H1 (cell line): ENCODE results near the gene R3HDM1. TPM values are rescaled to one million over a fixed set of nuclear protein-coding genes. Genes with fewer than 3 reads are reported as not detected.

Experiments
- CTCF ChIA-PET: fragments of 300-600 bp; sonication (Branson Sonifier 250); formaldehyde crosslinking; loops from one replicate; lab custom pipeline; 2021; ENCODE audit not compliant: partially characterized antibody; lab: Charles Lee
- POLR2A ChIA-PET: fragments of 300-600 bp; sonication (Branson Sonifier 250); formaldehyde crosslinking; loops from one replicate; lab custom pipeline; 2021; ENCODE audit warnings: inconsistent platforms; ENCODE audit not compliant: partially characterized antibody; lab: Charles Lee
- DNase-seq, 2 experiments: peaks; one replicate each; pipeline versions ENCODE4 v3.0.0 to v3.0.0-alpha.2; 2010 to 2022; ENCODE audit warnings: low spot score in 2 of 2, low read depth in 1 of 2, mixed read lengths in 1 of 2
- FAIRE-seq: peaks from 2 replicates; lab custom pipeline; 2011; peaks lifted over from hg19 to GRCh38; lab: Jason Lieb, UNC
- H2AFZ ChIP-seq: 2 replicates; pipeline ENCODE4 v1.8.1; 2012; ENCODE audit warnings: low read length, inconsistent platforms
- H2AK5ac ChIP-seq: 2 replicates; pipeline ENCODE4 v1.6.1; 2013; ENCODE audit warnings: low read depth, low read length
- H2BK120ac ChIP-seq: replicated peaks from 2 replicates; pipeline ENCODE3; 2013; ENCODE audit warnings: low read depth, low read length, inconsistent platforms
- H2BK12ac ChIP-seq: 2 replicates; pipeline ENCODE4 v1.6.1; 2013; ENCODE audit warnings: low read depth, low read length
- H2BK15ac ChIP-seq: 2 replicates; pipeline ENCODE4 v1.6.1; 2013; ENCODE audit warnings: low read length
- H2BK20ac ChIP-seq: 2 replicates; pipeline ENCODE4 v1.6.1; 2013; ENCODE audit warnings: low read length
- H2BK5ac ChIP-seq: 2 replicates; pipeline ENCODE4 v1.6.1; 2013; ENCODE audit warnings: low read depth, low read length
- H3K14ac ChIP-seq: 2 replicates; pipeline ENCODE4 v1.6.1; 2013; ENCODE audit warnings: inconsistent platforms; ENCODE audit not compliant: insufficient read length
- H3K18ac ChIP-seq: 2 replicates; pipeline ENCODE4 v1.6.1; 2013; ENCODE audit warnings: low read length; ENCODE audit errors: extremely low read depth
- H3K23ac ChIP-seq: 2 replicates; pipeline ENCODE4 v1.6.1; 2013; ENCODE audit warnings: inconsistent platforms; ENCODE audit not compliant: insufficient read length
- H3K23me2 ChIP-seq: 2 replicates; pipeline ENCODE4 v1.6.1; 2013; ENCODE audit warnings: low read depth, low read length
- H3K27ac ChIP-seq: 2 replicates; pipeline ENCODE4 v1.6.1; 2011; ENCODE audit warnings: low read depth, low read length, inconsistent platforms
- H3K27me3 ChIP-seq, 4 experiments: replicated peaks in 1 of 4; 1 replicate in 1 of 4; 2 replicates in 3 of 4; pipeline versions ENCODE4 v1.6.1 to v1.8.1; 2011 to 2013; ENCODE audit warnings: low read length in 3 of 4, mild to moderate bottlenecking in 3 of 4, inconsistent platforms in 2 of 4, mixed read lengths in 2 of 4, moderate library complexity in 1 of 4; ENCODE audit not compliant: control insufficient read depth in 3 of 4, insufficient read depth in 3 of 4; ENCODE audit errors: extremely low read depth in 1 of 4
- H3K36me3 ChIP-seq, 4 experiments: 2 replicates each; pipeline versions ENCODE4 v1.6.1 to v1.8.1; 2011 to 2013; ENCODE audit warnings: mild to moderate bottlenecking in 4 of 4, low read length in 3 of 4, moderate library complexity in 2 of 4, control low read depth in 1 of 4, inconsistent platforms in 1 of 4; ENCODE audit not compliant: insufficient read depth in 4 of 4, control insufficient read depth in 2 of 4
- H3K4ac ChIP-seq: replicated peaks from 2 replicates; pipeline ENCODE3; 2013; ENCODE audit warnings: low read length, low read depth, mixed read lengths, inconsistent platforms; ENCODE audit not compliant: insufficient read length
- H3K4me1 ChIP-seq, 4 experiments: replicated peaks in 1 of 4; 1 replicate in 1 of 4; 2 replicates in 3 of 4; pipeline versions ENCODE4 v1.6.1 to v1.8.1; 2011 to 2013; ENCODE audit warnings: low read length in 3 of 4, inconsistent platforms in 2 of 4, mixed read lengths in 1 of 4; ENCODE audit not compliant: insufficient read depth in 4 of 4, control insufficient read depth in 3 of 4
- H3K4me2 ChIP-seq, 2 experiments: 2 replicates each; pipeline versions ENCODE4 v1.6.1 to v1.8.1; 2011 to 2013; ENCODE audit warnings: low read depth in 2 of 2, low read length in 2 of 2, control low read depth in 1 of 2, inconsistent platforms in 1 of 2, mild to moderate bottlenecking in 1 of 2; ENCODE audit not compliant: insufficient read depth in 1 of 2
- H3K4me3 ChIP-seq, 4 experiments: fragments of 200-600, 300-600 bp in 1 of 4; sonication (generic), shearing (Covaris generic), sonication (Bioruptor Twin) in 1 of 4; 2 replicates each; pipeline versions ENCODE4 v1.5.1 to v1.8.1; 2011 to 2016; ENCODE audit warnings: low read length in 4 of 4, low read depth in 3 of 4, control low read depth in 2 of 4, inconsistent platforms in 2 of 4, mild to moderate bottlenecking in 2 of 4, mixed read lengths in 1 of 4, moderate library complexity in 1 of 4; ENCODE audit not compliant: insufficient read depth in 2 of 4; ENCODE audit errors: extremely low read depth in 1 of 4
- H3K56ac ChIP-seq: replicated peaks from 2 replicates; pipeline ENCODE3; 2013; ENCODE audit warnings: low read depth, mild to moderate bottlenecking, mixed read lengths, low read length, inconsistent platforms; ENCODE audit not compliant: insufficient read length
- H3K79me1 ChIP-seq: 2 replicates; pipeline ENCODE4 v1.6.1; 2013; ENCODE audit warnings: low read depth, low read length, control low read depth
- H3K79me2 ChIP-seq, 2 experiments: 2 replicates each; pipeline versions ENCODE4 v1.6.1 to v1.8.1; 2012 to 2013; ENCODE audit warnings: low read length in 2 of 2, mild to moderate bottlenecking in 2 of 2, inconsistent platforms in 1 of 2; ENCODE audit not compliant: insufficient read depth in 2 of 2, control insufficient read depth in 1 of 2
- H3K9ac ChIP-seq, 4 experiments: replicated peaks in 1 of 4; 1 replicate in 1 of 4; 2 replicates in 3 of 4; pipeline versions ENCODE4 v1.6.1 to v1.8.1; 2011 to 2013; ENCODE audit warnings: low read depth in 3 of 4, low read length in 3 of 4, control low read depth in 2 of 4, mild to moderate bottlenecking in 2 of 4, moderate library complexity in 2 of 4, inconsistent platforms in 1 of 4; ENCODE audit errors: extremely low read depth in 1 of 4
- H3K9me3 ChIP-seq, 2 experiments: 2 replicates each; pipeline versions ENCODE4 v1.6.1 to v1.8.1; 2012 to 2013; ENCODE audit warnings: mild to moderate bottlenecking in 2 of 2, moderate library complexity in 2 of 2, control low read depth in 1 of 2, inconsistent platforms in 1 of 2, low read depth in 1 of 2, low read length in 1 of 2, mixed read lengths in 1 of 2; ENCODE audit not compliant: insufficient read depth in 2 of 2
- H4K20me1 ChIP-seq, 2 experiments: replicated peaks in 1 of 2; 2 replicates each; pipeline versions ENCODE3 to v1.8.1; 2011 to 2013; ENCODE audit warnings: inconsistent platforms in 2 of 2, low read length in 2 of 2, mild to moderate bottlenecking in 1 of 2; ENCODE audit not compliant: insufficient read depth in 2 of 2, control insufficient read depth in 1 of 2
- H4K5ac ChIP-seq: 2 replicates; pipeline ENCODE4 v1.6.1; 2013; ENCODE audit warnings: low read length, low read depth, mixed read lengths, inconsistent platforms; ENCODE audit not compliant: insufficient read length
- H4K8ac ChIP-seq: 2 replicates; pipeline ENCODE4 v1.8.0; 2013; ENCODE audit warnings: mild to moderate bottlenecking, moderate library complexity, low read length, inconsistent platforms; ENCODE audit not compliant: insufficient read depth; ENCODE audit errors: extremely low read depth
- H4K91ac ChIP-seq: replicated peaks from 2 replicates; pipeline ENCODE3; 2013; ENCODE audit warnings: low read length, mixed read lengths, inconsistent platforms; ENCODE audit not compliant: insufficient read length
- ATF3 ChIP-seq: IDR thresholded peaks from 2 replicates; pipeline ENCODE4 v1.6.1; 2011; ENCODE audit warnings: low read depth, mild to moderate bottlenecking, low read length; ENCODE audit not compliant: insufficient read depth
- CEBPB ChIP-seq: IDR thresholded peaks from 2 replicates; pipeline ENCODE4 v1.6.1; 2012; ENCODE audit warnings: low read depth, low read length
- CTCF ChIP-seq, 3 experiments: IDR thresholded peaks; 1 replicate in 2 of 3; 2 replicates in 1 of 3; pipeline versions ENCODE4 v1.5.1 to v1.6.1; 2011; ENCODE audit warnings: low read length in 3 of 3, mild to moderate bottlenecking in 3 of 3, inconsistent platforms in 2 of 3, low read depth in 1 of 3, moderate library complexity in 1 of 3; ENCODE audit not compliant: insufficient read depth in 1 of 3; ENCODE audit errors: control extremely low read depth in 1 of 3
- E2F6 ChIP-seq: IDR thresholded peaks from 2 replicates; pipeline ENCODE4 v1.6.1; 2012; ENCODE audit warnings: inconsistent platforms
- MAFK ChIP-seq: IDR thresholded peaks from 2 replicates; pipeline ENCODE4 v1.6.1; 2012; ENCODE audit warnings: low read depth, mild to moderate bottlenecking, improper control_type of control experiment, low read length
- POLR2A ChIP-seq, 2 experiments: IDR thresholded peaks; 1 replicate in 1 of 2; 2 replicates in 1 of 2; pipeline ENCODE4 v1.6.1; 2011; ENCODE audit warnings: low read depth in 2 of 2, low read length in 2 of 2, mild to moderate bottlenecking in 2 of 2; ENCODE audit errors: control extremely low read depth in 1 of 2
- RXRA ChIP-seq: IDR thresholded peaks from 2 replicates; pipeline ENCODE4 v1.6.1; 2011; ENCODE audit warnings: low read depth, mild to moderate bottlenecking, low read length, moderate library complexity; ENCODE audit not compliant: insufficient read depth
- SP4 ChIP-seq: IDR thresholded peaks from 2 replicates; pipeline ENCODE4 v1.6.1; 2012; ENCODE audit warnings: low read length, inconsistent platforms
- WGBS, 2 experiments: shearing (Covaris generic) in 1 of 2; methylation state at CpG; one replicate each; pipeline versions ENCODE4 v1.1.6 to v1.1.7; 2013 to 2015; ENCODE audit warnings: low lambda C conversion rate in 2 of 2, mixed read lengths in 2 of 2, inconsistent platforms in 1 of 2, low coverage in 1 of 2, missing lambda C conversion rate in 1 of 2; ENCODE audit not compliant: insufficient replicate concordance in 2 of 2, insufficient coverage in 1 of 2, insufficient read length in 1 of 2; ENCODE audit errors: extremely low coverage in 1 of 2, missing lambda C conversion rate in 1 of 2; 5-methylcytosine and 5-hydroxymethylcytosine counted together
- polyA plus RNA-seq, 7 experiments: library from polyadenylated mRNA; depleted of rRNA in 3 of 7; stranded (reverse) in 5 of 7; unstranded in 2 of 7; fragments of >200 nt in 5 of 7; fragments of 200-250 nt in 2 of 7; gene quantifications; 1 replicate in 5 of 7; 2 replicates in 1 of 7; 4 replicates in 1 of 7; pipeline versions ENCODE4 v1.2.1 to v1.2.3, GENCODE V29; 2011 to 2013; ENCODE audit warnings: missing spikeins in 2 of 7, mixed read lengths in 2 of 7
- total RNA-seq: library from RNA; stranded (reverse); fragmentation: NEBNext Ultra II Directional; extraction: Animal tissue kit (Norgen Biotek cat#: 25700); gene quantifications from 2 replicates; pipeline ENCODE4 v1.2.1, GENCODE V29; 2021

Gene R3HDM1
- total and polyA plus RNA-seq, 2 of the 8 experiments (the other 6 are each of a cell fraction or from before 2014, with no cell fraction given): 77.7 to 120 TPM

- H4K5ac ChIP-seq: no peak overlapping the region
- no peak for FAIRE-seq
Measured at GRCh38 chr2:135570884-135571283, 39.6 kb downstream of the R3HDM1 start.

More at GRCh38 chr2:135570884-135571283, 39.6 kb downstream of the R3HDM1 start:
- no peak overlapping the region for H3K4me2 ChIP-seq
- H2BK15ac ChIP-seq: no peak overlapping the region
- H3K4me3 ChIP-seq: no peak overlapping the region
- H3K27me3 ChIP-seq: no peaks in the 10 kb centered on the region
- WGBS, 2 experiments: 90% methylated on average over 2 of the region's 2 CpGs; no CpG with 5 or more reads in 1 of the 2 experiments
- H3K18ac ChIP-seq: no peak overlapping the region
- H3K4ac ChIP-seq: no peak overlapping the region
- H3K23ac ChIP-seq: no peak overlapping the region
- no peak overlapping the region for H3K56ac ChIP-seq
- H3K27ac ChIP-seq: no peak overlapping the region
- ChIA-PET POLR2A (no interaction called here), CTCF (interaction anchor here (1.2 kb wide), 1 partner anchor 170 kb away, joined by 4 read pairs; the partner anchor contains the start of gene UBXN4)
- H2BK120ac ChIP-seq: no peak overlapping the region
- H4K8ac ChIP-seq: no peak overlapping the region
- no peak overlapping the region for H3K9ac ChIP-seq
- no peaks in the 10 kb centered on the region for H3K23me2 ChIP-seq
- no peak for DNase-seq
- TF ChIP-seq E2F6 (no peak), POLR2A (IDR thresholded peaks at IDR 0.05; ENCODE audit: control extremely low read depth in 1 of 2, low read depth in 2 of 2, low read length in 2 of 2) (no peak), CEBPB (0 out of 2 replicates have a peak, but pooled peaks have one; percentile 34), MAFK (no peak), ATF3 (no peak), CTCF (IDR thresholded peaks at IDR 0.05; ENCODE audit: control extremely low read depth in 1 of 3, insufficient read depth in 1 of 3, low read depth in 1 of 3, low read length in 3 of 3) (no peak), SP4 (no peak), RXRA (no peak)
- peaks cover 0 to 20% of the 10 kb centered on the region in 2 experiments; a peak in 2 of 4 replicates for H3K79me2 ChIP-seq
- no peaks in the 10 kb centered on the region for H3K4me1 ChIP-seq
- no peak overlapping the region for H2AK5ac ChIP-seq
- H4K91ac ChIP-seq: no peak overlapping the region
- H3K14ac ChIP-seq: no peak overlapping the region
- peaks cover 0 to 18% (median 4%) of the 10 kb centered on the region in 4 experiments; a peak in 3 of 8 replicates for H3K36me3 ChIP-seq
- H2AFZ ChIP-seq: no peak overlapping the region
- H2BK20ac ChIP-seq: no peak overlapping the region
- no peaks in the 10 kb centered on the region for H3K9me3 ChIP-seq
- H3K79me1 ChIP-seq: no peaks in the 10 kb centered on the region
- no peak overlapping the region for H2BK12ac ChIP-seq
- H2BK5ac ChIP-seq: no peak overlapping the region
- no peaks in the 10 kb centered on the region for H4K20me1 ChIP-seq
